Activated CD8-positive, alpha-beta memory T cell treated with anti-CD3 and anti-CD28 coated beads for 36 hours (primary cell): ENCODE measurements around the gene BRAT1. TPM values are rescaled to one million over a fixed set of nuclear protein-coding genes. Genes with fewer than 3 reads are reported as not detected.
"Not testable (repeated sequence)": the region's sequence is repeated elsewhere in the genome, so short reads cannot be mapped to it uniquely, and the experiment has no call there.

Experiments
- CTCF ChIA-PET: fragments of 350-600 bp; sonication (Branson Sonifier 250); formaldehyde crosslinking; loops from one replicate; lab custom pipeline; 2021; ENCODE audit warnings: antibody characterized with exemption; lab: Charles Lee
- POLR2A ChIA-PET: fragments of 350-600 bp; sonication (Branson Sonifier 250); formaldehyde crosslinking; loops from one replicate; lab custom pipeline; 2021; ENCODE audit warnings: antibody characterized with exemption; lab: Charles Lee
- total RNA-seq, 2 experiments: library from RNA; stranded (reverse); gene quantifications; one replicate each; pipeline ENCODE4 v1.2.3, GENCODE V29; 2021

Gene BRAT1
- total RNA-seq, 2 experiments from 2014 or later: 37.3 to 39.1 TPM

DNA sequence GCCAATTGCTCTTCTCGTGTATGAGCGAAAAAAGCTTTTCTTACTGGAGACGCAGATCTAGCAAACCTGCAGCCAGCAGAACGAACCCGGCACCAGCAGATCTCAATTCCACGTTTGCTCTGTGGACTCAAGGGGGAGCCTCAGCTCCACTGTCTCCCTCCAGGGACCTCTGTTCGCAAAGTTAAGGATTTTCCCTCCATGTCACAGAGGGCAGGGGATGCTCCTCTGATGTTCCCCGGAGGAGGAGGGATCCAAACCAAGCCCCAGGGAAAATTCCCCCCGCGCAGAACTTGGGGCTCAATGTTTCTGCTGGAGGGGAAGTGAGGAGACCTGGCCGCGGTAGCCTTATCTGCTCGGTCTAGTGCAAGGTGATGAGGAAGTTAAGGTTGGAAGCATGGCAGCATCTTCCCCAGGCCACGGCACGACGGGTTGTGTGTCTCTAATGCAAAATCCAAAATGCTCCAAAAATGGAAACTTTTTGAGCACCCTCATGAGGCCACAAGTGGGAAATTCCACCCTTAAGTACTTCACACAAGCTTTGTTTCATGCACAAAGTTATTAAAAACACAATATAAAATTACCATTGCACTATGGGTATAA, 12.5 kb upstream of the BRAT1 start:
- ChIA-PET POLR2A (no interaction called here), CTCF (interaction anchor here (0.6 to 1.0 kb wide), 2 partner anchors 19 to 117 kb away, joined by 3 to 4 read pairs; no protein-coding TSS in a partner anchor)

GRCh38 chr7:2566890-2567678, 11.8 kb upstream of the BRAT1 start:
- ChIA-PET CTCF (interaction anchor here (0.6 to 1.0 kb wide), 2 partner anchors 20 to 117 kb away, joined by 3 to 4 read pairs; no protein-coding TSS in a partner anchor), POLR2A (interaction anchor here (0.6 kb wide), 1 partner anchor 11 kb away, joined by 5 read pairs; no protein-coding TSS in a partner anchor)

- POLR2A ChIA-PET: interaction anchor here (0.6 kb wide), 2 partner anchors 10 to 137 kb away, joined by 3 to 5 read pairs; no protein-coding TSS in a partner anchor
- CTCF ChIA-PET: no interaction called here
Observed at GRCh38 chr7:2566348-2566889, 11.1 kb upstream of the BRAT1 start.

GRCh38 chr7:2564970-2565540, 9.7 kb upstream of the BRAT1 start:
- ChIA-PET CTCF (no interaction called here), POLR2A (no interaction called here)

DNA sequence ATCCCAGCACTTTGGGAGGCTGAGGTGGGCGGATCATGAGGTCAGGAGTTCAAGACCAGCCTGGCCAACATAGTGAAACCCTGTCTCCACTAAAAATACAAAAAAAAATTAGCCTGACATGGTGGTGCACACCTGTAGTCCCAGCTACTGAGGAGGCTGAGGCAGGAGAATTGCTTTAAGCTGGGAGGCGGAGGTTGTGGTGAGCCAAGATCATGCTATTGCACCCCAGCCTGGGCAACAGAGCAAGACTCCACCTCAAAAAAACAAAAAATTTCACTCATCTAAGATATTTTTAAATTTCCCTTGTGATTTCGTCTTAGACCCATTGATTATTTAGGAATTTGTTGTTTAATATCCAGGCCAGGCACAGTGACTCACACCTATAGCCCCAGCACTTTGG, 8.6 kb upstream of the BRAT1 start:
- POLR2A ChIA-PET, CTCF ChIA-PET: not testable (repeated sequence)

DNA sequence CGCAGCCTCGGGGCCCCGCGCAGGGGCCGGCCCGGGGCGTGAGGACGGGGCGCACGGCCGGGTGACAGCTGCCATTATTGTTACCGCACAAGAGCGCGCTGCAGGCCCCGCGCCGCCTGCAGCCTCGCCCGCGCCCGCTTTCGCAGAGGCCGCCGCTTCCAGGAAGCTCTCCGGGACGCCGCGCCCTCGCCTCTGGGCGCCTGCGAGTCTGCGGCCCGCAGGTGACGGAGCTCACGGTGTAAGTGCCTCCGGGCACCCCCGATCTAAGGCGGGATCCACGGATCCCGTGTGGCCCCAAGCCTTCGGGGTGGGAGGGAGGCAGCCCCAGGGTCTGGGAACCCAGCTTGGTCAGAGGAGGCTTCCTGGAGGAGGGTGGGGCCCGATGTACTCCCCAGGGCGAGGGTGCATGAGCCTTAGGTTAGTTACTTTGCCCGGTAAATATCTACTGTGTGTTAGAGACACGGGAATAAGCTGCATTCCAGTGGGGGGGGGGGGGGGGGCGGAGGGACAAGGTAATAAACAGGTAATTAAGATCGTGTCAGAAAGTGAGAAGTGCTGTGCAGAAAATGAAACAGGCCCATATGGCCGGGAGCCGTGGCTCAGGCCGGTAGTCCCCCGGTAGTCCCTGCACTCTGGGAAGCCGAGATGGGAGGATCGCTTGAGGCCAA, 4.1 kb upstream of the BRAT1 start:
- POLR2A ChIA-PET: interaction anchor here (0.6 to 1.3 kb wide), 3 partner anchors 29 to 451 kb away, joined by 4 to 6 read pairs (median 5); no protein-coding TSS in a partner anchor
- CTCF ChIA-PET: interaction anchor here (0.7 to 1.0 kb wide), 2 partner anchors 37 to 91 kb away, joined by 3 read pairs; no protein-coding TSS in a partner anchor

GRCh38 chr7:2558629-2559282, 3.4 kb upstream of the BRAT1 start, which contains the start of gene IQCE:
Gene IQCE, plus strand, starts transcription at chr7:2558979. Its CDS starts 203 bp downstream, at chr7:2559182.
- ChIA-PET POLR2A (interaction anchor here (0.6 to 1.3 kb wide), 2 partner anchors 37 to 452 kb away, joined by 4 to 5 read pairs; no protein-coding TSS in a partner anchor), CTCF (interaction anchor here (1.0 kb wide), 1 partner anchor 36 kb away, joined by 3 read pairs; no protein-coding TSS in a partner anchor)

DNA sequence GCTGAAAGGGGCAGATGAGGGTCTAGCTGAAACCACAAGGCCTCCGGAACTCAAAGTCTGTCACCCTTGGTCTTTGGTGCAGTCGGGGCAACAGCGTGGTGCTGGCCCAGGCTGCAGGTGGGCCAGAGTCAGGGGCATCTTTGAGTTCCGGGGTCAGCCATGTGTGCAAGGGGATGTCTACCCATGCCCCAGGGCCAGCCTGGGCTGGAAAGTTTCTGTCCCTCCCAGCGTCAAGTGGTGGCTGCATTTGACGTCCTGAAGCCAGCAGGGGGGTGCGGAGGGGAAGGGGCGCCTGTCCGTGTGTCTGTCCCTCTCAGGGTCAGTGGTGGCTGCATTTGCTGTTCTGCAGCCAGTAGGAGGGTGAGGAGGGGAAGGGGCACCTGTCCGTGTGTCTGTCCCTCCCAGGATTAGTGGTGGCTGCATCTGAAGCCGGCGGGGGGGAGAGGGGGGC, 638 bp downstream of the BRAT1 start:
- CTCF ChIA-PET: interaction anchor here (1.4 kb wide), 1 partner anchor 103 kb away, joined by 3 read pairs; no protein-coding TSS in a partner anchor
- POLR2A ChIA-PET: no interaction called here

GRCh38 chr7:2553831-2554581, 1.3 kb downstream of the BRAT1 start:
- POLR2A ChIA-PET: interaction anchor here (0.7 to 1.2 kb wide), 2 partner anchors 31 to 213 kb away, joined by 3 to 5 read pairs; no protein-coding TSS in a partner anchor
- CTCF ChIA-PET: interaction anchor here (1.1 to 1.4 kb wide), 2 partner anchors 31 to 103 kb away, joined by 3 read pairs; no protein-coding TSS in a partner anchor

GRCh38 chr7:2553108-2553507, 2.2 kb downstream of the BRAT1 start:
- ChIA-PET POLR2A (interaction anchor here (0.6 to 1.2 kb wide), 3 partner anchors 8 to 212 kb away, joined by 3 to 9 read pairs (median 5); no protein-coding TSS in a partner anchor), CTCF (interaction anchor here (1.1 to 1.5 kb wide), 3 partner anchors 30 to 102 kb away, joined by 3 read pairs; no protein-coding TSS in a partner anchor)

DNA sequence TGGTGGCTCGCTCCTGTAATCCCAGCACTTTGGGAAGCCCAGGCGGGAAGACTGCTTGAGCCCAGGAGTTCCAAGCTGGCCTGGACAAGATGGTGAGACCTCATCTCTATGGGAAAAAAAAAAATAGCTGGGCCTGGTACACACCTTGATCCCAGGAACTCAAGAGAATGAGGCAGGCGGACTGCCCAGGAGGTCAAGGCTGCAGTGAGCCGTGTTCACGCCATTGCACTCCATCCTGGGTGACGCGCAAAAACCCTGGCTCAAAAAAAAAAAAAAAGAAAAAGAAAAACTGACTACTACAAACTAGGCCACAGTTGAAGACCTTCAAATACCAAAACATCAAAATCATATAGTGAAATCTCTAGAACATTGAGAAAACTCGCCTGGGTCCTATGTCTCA, 3.9 kb downstream of the BRAT1 start:
- CTCF ChIA-PET: interaction anchor here (0.7 to 1.5 kb wide), 2 partner anchors 82 to 100 kb away, joined by 3 read pairs; no protein-coding TSS in a partner anchor
- POLR2A ChIA-PET: no interaction called here

DNA sequence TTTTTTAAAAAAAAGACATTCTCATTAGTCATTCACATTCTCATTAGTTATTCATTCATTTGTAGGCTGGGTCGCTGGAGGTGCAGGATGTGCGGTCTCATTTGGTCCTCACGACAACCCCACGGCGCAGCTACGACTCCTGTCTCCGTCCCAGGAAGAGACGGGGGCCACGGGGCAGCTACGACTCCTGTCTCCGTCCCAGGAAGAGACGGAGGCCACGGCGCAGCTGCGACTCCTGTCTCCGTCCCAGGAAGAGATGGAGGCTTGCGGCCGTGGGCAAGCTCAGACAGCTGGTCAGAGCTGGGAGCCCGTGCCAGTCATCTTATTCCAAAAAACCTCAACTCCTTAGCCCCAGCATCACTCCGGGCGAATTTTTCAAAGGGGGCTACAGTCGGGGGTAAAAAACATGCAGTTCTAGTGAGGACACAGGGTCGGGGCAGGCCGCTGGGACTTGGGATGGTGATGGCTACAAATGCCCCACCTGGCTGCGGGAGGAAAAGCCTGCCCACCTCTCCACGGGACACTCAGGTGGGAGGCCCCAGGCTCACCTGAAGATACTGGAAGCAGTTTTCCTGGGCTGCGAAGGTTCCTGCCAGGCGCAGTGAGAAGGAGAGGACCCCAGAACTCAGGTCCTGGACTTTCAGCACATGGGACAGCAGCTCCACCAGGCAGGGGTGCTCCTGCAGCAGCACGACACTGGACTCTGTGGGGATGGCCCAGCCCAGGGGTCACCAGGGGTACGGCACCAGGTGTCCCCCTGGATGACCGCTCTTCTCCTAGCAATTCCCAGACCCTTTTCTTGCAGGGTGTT, 8.3 kb downstream of the BRAT1 start:
- POLR2A ChIA-PET: no interaction called here

GRCh38 chr7:2545746-2546425, 9.4 kb downstream of the BRAT1 start:
- CTCF ChIA-PET: no interaction called here
- POLR2A ChIA-PET: interaction anchor here (0.9 kb wide), 1 partner anchor 94 kb away, joined by 3 read pairs; no protein-coding TSS in a partner anchor

More for the DNA sequence above, 8.3 kb downstream of the BRAT1 start:
- CTCF ChIA-PET: no interaction called here

DNA sequence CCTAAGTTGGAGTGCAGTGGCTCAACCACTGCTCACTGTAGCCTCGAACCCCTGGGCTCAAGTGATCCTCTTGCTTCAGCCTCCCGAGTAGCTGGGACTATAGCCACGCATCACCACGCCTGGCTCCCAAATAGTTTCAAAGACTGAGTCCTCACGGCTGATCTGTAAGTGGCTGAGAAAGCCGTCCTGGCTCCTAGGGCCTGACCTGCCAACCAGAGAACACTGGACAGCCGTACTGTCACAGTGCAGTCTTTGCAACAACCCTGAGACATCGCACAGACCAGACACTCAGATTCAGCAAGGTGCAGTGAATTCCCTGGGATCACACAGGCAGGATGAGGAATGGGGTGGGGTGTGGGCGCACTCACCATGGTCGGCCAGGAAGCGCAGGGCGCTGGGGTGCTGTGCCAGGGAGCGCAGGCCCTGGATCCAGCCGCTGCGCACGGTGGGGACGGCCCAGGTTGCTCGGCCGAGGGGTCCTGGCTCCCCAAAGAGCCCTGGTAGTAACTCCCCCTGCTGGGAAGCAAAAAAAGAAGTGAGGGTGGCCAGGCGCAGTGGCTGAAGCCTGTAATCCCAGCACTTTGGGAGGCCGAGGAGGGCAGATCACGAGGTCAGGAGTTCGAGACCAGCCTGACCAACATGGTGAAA, 10.7 kb downstream of the BRAT1 start:
- CTCF ChIA-PET: no interaction called here

More for the DNA sequence above, 10.7 kb downstream of the BRAT1 start:
- POLR2A ChIA-PET: interaction anchor here (0.7 to 0.9 kb wide), 2 partner anchors 8 to 93 kb away, joined by 3 to 9 read pairs; no protein-coding TSS in a partner anchor
